Activated effector memory CD4-positive, alpha-beta T cell treated with anti-CD3 and anti-CD28 coated beads, Interleukin-2, amount 50 U/mL, for 16 hours (primary cell): ENCODE data around the gene JAG1.

ENCODE experiments used
- DNase-seq: peaks from one replicate; pipeline ENCODE4 v3.0.0-alpha.2; 2020

Gene JAG1

DNA sequence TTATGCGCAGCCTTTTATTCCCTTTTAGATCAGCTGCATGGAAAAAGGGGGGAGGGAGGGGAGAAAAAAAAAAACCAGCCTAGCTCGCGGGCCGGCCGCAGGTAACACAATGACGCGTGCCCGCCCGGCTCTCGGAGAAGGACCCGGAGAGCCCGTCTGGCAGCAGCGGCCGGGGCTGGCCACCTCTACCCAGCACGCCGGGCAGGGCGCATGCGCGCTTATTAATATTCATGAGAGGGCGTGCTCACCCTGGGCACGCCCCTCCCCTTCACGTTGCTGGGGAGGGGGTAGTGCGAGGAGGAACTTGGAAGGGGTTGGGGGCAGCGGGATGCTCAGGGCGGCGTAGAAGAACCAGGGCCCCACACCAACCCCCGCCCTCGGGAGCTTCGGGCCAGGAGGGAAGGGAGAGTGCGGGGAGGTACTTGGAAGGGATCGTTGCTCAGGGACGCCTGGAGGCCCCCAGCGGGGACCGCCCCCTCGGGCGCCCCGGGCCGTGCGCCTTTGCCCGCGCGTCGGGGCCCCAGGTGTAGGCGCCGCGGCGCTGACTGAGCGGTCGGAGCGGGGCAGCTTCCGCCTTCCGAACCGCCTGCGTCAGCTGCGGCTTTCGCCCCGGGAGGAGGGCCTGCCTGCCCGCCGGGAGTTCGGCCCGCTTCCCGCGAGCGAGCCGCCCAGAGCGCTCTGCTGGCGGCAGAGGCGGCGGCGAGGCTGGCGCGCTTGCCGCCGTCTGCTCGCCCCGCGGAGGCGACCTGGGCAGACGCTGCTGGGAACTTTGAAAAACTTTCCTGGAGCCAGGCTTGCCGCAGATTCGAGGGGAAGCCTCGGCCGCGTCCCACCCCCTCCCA lies at the start of gene JAG1:
JAG1 (minus strand) TSS at position 158 of the 842 bp plus-strand sequence. CDS start 469 bp downstream, outside the sequence.
- peak; percentile 77 for DNase-seq

DNA sequence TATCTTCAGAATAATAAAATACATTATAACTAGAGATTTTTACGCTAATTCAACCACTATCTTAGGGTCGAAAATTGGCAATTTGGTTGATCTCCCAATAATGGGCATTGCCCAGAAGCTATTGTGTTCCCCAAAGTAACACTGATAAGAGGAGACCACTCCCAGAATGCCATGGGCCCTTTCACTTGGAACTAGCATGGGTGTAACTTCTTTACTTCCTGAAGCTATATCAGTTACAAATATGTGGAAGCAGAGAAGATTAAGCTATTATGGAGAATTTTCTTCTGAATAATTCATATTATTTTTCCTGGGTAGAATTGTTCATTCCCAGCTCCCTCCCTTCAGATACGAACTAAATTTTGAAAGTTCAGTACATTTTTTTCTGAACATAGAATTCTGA lies 48.2 kb upstream of the JAG1 start:
- DNase-seq = no peak

DNA sequence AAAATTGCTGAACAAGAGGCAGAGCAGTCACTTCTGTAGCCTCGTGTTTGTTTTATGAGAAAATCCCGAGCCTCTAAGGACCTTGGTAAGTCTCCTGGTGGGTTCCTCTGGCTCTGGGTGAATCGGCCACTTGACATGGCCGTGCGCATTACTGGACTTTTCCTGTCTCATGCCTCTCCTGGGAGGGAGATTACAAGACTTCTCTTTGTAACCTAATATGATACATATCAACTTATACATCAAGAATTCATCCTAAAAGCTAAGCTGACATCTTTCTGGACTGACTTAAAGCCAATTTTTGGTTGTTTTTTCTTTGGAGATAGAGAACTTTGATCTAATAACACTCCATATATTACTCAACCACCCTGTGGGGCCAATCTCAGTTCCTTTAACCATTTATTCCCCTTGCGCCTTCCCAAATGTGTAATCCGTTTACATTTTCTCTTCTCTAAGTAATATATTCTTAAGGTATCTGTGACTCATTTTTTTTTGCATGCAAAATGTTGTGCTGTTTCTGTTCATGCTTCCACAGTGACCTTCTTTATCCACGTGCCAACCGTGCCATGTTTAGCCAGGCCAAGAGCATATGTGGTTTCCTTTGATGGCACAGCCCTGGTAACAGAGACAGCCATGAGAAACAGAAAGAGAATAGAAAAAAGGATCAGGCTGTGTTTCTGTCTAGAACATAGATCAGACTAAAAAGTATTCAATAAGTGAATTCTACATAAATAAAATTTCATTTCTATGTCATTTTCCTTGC lies 47.5 kb upstream of the JAG1 start:
- DNase-seq = no peak

DNA sequence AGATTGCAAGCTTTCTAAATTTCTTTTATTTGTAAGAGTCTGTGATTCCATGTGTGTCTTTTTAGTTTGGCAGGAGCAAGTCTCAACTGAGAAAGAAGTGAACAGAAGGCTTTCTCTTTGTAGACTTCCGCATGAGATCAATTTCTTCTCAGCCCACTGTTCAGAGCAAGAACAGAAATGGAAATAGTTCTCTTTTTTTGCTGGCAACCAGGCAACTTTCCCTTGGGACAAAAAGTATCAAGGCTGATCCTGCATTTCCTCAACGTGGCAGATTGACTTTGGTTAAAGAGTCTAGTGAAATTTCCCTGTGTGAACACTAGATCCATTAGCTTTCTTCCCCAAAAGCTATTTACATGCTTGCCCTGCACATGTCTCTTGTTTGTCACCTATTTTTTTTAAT lies 46.8 kb upstream of the JAG1 start:
- DNase-seq = no peak

DNA sequence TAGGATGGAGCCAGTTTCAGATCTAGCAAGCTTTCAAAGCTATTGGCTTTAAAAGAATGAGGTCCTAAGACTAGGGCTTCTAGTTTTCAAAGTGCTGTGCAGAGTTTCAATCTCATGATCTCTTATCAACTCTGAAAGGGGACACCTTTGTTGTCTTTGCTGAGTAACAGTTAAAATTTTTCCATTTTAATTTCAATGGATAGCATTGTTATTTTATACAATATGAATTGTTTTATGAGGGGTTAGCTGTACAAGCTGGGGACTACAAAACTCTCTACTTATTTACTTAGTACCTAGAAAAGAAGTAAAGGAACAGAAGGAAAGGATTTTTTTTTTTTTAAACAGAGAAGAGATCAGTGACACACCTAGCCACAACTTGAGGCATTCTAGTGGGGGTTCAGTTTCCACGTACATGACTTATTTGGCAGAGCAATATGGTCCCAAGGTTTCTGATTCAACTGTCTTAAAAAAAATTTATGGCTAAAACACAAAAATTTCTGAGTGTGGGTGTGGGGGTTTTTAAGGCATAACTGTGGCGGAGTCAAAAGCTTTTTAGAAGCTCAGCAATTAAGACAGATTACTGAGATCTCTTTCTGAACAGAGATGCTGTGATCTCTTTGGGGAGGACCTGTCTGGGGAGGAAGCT lies 46.1 kb upstream of the JAG1 start:
- DNase-seq = no peak

DNA sequence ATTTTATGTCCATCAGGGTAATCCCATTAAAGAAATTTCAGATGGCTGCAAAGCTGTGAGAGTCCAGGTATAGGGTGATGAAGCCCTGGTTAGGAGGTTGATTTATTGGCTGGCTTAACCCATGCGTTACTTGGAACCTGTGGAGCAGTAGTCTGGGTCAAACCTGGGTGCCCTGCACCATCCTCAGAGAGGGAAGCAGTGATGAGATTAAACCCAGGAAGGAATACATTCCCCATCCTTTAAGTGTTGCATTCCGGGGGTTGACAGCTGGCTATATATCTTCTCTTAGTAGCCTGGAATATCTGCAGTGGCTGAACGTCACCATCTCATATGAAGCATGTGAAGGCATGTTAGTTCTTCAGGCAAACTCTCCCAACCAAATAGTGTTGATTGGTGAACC lies 44.9 kb upstream of the JAG1 start:
- DNase-seq = no peak

DNA sequence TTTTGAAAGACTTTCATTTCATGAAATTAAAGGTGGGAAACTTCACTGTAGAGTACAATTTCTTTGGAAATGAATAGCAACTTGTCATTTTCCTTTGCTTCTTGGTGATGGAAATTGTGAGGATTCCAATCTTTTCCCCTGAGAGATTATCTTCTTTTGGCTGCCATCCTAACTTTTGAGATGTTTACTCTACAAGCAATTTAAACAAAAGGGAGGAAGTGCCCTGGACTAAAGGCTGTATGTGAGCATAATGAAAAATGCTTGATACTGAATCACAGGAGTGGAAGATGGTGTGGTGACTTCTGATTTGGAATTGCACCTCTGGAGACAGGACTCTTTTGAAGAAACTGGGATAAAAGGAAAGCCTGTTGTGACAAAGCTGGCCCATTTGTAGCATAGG lies 43.1 kb upstream of the JAG1 start:
- DNase-seq = no peak

DNA sequence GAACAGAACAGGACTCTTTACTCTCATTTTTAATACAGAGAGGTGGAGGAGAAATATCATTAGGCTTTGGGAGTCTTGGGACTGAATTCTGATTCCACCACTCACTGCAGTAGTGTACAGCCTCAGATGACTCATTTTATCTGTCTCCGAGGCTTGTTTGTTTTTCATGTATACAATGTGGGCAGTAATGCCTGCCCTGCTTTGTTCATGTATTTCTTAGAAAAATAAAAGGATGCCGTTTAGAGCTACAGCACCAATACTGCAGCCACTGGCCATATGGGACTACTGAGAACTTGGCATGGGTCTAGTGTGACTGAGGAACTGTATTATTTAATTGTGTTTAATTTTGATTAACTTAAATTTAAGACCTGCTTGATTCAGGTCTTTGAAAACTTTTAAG lies 41.2 kb upstream of the JAG1 start:
- DNase-seq = no peak

DNA sequence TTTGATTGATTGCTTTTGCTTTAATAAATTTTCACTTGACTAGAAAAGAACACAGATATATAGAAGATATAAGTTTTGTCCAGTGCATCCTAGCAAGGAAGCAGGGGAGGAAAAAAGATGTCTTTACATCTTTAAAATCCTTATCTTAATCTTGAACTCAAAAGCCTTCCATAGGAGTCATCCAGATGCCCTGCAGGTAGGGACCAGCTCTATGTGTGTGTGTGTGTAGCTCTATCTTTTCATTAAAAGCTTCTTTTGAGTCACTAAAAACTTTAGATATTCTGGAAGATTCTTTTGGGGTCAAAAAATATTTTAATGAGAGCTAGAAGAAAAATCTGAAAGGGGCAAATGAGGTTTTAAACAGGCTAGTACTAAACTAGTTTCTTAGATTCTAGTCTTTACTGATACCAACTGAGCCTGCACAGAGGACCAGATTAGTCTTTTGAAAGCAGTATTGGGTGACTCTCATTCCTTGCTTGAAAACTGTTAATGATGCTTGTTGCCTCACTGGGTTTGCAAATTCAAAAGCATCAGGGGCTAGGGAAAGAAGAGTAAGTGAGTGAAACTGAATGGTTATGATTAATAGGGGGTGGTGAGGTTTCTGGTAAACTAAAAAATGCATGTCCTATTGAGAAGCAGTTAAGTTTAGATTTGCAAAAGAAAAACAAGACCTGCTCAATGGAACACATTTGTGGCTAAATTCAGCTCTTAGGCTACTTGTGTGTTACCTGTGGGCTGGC lies 40.6 kb upstream of the JAG1 start:
- DNase-seq = no peak

DNA sequence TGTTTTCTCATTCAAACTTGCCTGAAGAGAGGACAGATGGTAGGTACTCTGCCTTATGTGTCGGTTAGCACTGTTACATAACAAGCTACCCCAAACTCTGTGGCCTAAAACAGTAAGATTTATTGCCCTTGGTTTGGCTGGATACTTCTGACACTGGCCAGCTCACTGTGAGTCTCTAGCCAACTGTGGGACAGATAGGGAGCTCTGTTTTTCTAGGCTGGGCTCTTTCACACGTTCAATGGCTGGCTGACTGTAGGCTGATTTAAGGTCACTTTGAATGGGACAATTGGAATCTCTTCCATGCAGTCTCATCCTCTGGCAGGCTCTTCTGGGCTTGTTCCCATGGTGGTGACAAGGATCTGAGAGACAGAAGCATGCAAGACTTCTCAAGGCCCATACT lies 39.4 kb upstream of the JAG1 start:
- no peak for DNase-seq

DNA sequence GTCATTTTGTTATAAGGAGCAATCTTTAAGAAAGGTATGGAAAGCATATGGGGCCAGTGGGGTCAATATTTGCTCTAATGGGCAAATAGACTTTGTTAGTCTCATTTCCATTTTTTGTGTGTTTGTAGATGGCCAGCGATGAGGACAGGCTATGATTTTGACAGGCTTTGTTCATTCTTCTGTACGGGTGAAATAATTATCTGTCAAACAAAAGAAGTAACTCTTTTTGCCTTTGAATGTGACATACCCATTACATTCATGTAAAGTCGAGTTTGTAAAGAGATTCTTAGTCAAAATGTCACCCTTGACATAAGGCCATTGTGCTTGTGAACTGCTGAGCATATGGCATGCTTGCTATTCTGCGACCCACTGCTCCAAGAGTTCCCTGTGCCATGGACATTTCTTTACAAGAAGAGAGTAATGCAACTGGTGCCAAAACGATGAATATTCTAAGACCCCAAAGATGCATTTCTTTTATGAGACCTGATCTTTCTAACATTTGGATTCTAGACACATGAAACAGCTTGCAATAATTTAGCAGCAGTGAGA lies 38.2 kb upstream of the JAG1 start:
- no peak for DNase-seq

DNA sequence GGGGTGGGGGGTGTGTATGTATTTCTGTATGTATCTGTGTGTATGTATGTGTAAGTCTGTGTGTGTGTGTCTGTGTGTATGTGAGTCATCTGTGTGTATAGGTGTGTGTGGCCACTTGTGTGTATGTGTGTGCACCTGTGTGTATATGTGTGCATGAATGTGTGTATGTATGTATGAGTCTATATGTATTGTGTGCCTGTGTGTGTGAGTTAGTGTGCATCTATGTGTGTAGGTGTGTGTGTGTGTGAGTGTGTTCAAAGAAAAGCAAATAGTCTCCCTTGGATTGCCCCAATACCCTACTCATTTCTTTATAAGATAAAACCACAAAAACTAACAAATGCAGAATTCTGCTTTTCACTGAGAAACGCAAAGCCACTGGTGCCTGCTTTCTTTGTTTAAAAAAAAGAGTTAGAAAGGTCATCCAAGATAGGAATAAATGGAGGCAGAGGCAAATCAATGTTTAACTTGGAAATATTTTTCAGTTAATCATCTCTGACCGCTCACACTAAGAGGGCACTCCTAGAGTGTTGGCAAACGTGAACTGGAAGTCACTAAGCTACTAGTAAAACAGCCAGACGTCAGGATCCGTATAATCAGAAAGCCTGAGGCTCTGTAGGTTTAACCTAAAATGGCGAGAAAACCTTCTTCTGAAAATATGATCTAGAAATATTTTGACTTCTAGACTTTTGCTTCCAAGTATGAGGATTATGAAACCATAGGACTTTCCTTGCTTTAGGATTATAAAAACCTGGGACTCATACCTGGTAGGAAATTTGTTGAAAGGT lies 37.4 kb upstream of the JAG1 start:
- no peak for DNase-seq

DNA sequence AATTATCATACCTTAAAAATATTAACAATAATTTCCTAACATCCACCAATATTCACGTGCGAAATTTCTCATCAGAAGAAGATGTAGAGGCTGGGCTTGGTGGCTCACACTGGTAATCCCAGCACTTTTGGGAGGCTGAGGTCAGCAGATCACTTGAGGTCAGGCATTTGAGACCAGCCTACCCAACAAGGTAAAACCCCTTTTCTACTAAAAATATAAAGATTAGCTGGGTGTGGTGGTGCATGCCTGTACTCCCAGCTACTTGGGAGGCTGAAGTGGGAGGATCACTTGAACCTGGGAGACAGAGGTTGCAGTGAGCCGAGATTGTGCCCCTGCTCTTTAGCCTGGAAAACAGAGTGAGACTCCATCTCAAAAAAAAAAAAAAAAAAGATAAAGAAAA lies 36.1 kb upstream of the JAG1 start:
- DNase-seq = no peak

DNA sequence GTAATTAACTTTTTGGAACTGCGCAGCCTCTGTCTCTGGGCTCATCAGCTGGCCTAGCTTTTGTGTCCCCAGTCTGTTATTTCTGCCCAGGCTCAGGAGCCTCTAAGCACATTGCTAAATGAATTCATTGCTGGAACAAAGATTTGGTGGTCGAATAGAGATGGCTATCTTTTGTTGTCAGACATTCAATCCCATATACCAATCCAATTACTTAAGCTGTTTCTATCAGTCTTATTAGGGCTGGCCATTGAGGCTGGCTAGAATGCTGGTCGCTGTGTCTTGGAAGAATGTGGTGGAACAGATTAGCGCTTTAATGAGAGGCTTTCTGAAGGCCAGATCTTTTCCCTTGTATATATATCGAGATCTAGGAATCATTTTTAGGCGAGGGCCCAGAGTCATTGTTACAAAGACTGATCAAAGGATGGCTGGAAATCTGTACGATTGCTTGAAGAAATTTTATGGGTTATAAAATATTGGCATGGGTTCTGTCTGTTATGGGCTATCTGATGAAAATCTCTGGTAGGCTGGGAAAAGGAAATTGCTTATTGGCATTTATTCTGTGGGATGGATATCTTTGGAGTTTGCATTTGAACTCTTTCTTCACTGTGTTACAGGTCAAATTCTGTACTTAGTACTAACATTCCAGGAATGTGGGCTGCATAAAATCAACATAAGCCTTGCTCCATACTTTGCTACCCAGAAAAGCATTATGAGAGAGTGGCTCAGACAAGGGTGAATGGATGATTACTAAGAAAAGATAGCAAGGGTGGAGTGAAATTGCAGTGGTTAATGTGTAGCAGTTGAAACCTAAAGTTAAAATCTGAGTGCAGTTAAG lies 34.8 kb upstream of the JAG1 start:
- no peak for DNase-seq

DNA sequence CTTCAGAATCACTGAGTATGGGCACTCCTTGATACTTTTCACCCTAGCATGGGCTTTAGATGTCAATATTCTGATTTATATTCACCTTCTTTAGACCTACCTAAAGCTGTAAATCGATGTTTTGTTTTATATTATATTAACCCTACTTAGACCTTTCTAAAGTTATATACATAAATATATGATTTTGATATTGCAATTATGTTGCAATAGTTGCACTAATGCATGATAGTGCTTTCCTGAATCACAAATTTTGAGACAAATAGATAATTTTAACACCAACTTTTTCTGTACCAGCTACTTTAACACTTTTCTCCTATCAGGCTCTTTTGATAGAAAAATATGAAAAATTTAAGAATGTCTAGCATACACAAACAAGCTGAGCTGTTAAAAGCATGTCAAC lies 34.0 kb upstream of the JAG1 start:
- no peak for DNase-seq

DNA sequence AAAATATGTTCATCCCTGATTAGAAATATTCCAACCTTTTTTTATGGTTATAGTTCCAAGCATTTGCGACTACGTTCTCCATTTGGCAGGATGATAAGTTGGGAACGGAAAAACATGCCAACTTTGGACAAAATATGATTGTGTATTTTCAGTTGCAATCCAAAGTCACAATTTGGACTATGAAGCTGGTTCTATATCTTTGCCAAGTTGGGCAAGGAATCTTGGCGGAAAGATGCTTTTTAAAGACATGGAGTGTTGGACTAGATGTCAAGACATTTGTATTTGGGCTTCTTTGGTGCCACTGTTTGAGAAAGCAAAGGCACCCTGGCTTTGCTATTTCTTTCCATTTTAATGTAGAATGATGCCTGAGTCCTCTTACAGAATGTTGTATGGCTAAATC lies 33.3 kb upstream of the JAG1 start:
- DNase-seq = no peak

DNA sequence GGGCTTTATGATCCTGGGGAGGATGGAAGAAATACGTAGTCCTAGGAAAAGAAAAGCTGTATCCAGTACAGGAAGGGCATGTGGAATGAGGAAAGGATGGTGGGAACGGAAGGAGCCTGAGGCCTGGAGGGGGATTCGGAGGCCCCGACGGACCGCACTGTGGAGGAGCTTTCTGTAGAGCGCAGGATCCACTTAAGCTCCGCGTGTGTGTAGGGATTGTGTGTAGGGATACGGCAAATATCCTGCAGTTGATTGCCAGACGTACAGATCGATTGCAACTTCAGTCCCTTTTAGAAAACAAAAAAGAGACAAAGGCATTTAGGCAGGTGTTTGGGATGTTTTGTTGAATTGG lies 32.6 kb upstream of the JAG1 start:
- DNase-seq = no peak

DNA sequence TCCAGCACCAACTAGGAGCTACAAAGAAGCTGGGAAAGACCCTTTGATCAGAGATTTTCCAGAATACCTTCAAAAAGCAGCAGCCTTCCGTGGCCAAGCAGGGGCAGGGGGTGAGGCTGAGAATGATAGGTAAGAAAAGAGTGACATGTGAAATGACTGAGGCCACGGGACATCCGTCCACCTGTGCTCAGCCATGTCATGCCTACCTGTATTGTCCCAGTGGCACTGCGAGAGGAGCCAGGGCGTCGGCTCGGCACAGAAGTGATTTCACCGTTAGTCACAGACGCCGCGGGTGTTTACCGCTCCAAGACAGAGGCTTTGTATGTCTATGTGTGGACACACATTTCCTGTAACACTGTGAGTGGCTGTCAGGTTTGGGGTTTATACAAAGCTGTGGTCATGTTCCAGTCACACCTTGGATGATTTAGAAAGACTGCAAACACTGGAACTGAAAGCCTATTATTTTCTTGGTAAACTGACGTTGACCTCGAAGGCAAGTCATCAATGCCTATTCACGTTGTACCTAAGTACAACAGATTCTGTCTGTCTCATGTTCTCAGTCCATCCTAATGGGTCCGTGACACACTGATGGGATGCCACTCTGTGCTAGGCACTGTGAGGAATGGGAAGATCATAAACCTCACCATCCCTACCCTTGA lies 32.1 kb upstream of the JAG1 start:
- no peak for DNase-seq

DNA sequence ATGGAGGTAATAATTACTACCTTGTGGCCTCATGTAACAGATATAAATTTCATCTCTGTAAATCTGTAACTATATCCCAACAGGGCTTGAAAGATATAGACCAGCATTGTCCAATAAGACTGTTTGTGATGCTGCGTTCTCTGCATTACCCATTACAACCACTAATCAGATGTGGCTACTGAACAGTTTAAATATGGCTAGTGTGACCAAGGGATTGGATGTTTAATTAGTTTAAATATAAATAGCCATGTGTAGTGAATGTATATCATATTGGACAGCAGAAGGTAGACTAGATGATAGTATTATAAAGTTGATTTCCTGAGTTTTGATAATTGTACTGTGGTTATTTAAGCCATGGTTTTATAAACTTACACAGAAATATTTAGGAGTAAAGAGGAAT lies 27.8 kb upstream of the JAG1 start:
- DNase-seq = no peak

DNA sequence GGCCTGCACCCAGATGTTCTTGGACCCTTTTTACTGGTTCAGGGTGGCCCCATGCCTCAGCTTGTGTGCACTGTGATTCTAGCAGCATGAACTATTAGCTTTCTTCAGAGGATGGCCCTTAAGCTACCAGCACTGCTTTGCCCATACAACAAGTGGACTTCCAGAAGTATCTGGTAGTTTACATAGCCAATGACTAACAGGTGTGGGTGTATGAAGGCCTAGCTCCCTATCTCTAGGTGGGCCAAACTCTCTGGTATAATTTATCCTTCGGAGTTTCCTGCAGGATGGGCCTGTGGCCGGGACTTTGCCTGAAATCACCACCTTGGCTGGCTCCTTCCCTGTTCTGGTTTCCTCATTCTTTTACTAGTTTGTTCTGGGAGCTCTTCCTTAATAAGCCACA lies 26.1 kb upstream of the JAG1 start:
- DNase-seq = no peak

DNA sequence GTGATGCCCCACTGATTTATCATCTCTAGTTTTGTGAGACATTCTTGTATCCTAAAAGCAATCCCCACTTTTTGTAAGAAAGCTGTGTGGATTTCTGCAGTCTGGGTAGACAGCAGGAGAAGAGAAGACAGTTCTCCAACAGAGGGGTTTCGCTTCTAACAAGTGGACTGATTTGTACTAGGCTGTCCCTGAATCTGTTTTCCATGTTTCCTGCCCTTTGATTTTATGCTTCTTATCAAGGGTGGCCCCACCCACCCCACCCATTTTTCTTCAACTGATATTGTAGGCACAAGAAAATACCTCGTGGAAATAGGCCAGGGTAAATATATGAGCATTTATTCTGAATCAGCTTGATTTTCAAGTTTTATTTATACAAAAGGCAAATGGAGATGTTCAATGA lies 25.7 kb upstream of the JAG1 start:
- no peak for DNase-seq
